CD4-positive, alpha-beta T cell (primary cell): ENCODE data around the gene NUP210L. TPM values are rescaled to one million over a fixed set of nuclear protein-coding genes. Genes with fewer than 3 reads are reported as not detected.
"Not testable (repeated sequence)": the region's sequence is repeated elsewhere in the genome, so short reads cannot be mapped to it uniquely, and the experiment has no call there.

ENCODE experiments used
- ATAC-seq: fragments of 200-7000 bp; cut with Tn5 transposase; one replicate; pipeline ENCODE4 v1.10.0; 2022; ENCODE audit warnings: mild to moderate bottlenecking; ENCODE audit not compliant: poor library complexity
- CTCF ChIA-PET: fragments of 350-600 bp; sonication (Branson Sonifier 250); formaldehyde crosslinking; loops from one replicate; lab custom pipeline; 2021; ENCODE audit warnings: antibody characterized with exemption, inconsistent platforms; lab: Charles Lee
- POLR2A ChIA-PET: fragments of 350-600 bp; sonication (Branson Sonifier 250); formaldehyde crosslinking; loops from one replicate; lab custom pipeline; 2021; ENCODE audit warnings: antibody characterized with exemption, inconsistent platforms; lab: Charles Lee
- DNase-seq, 14 experiments: peaks; one replicate each; pipeline ENCODE4 v3.0.0-alpha.2; 2013 to 2020; ENCODE audit warnings: mixed read lengths in 2 of 14
- H3K27ac ChIP-seq, 2 donors: one replicate each; pipeline versions ENCODE4 v1.5.1 to v1.7.0; 2013; ENCODE audit warnings: low read length in 2 of 2, low read depth in 1 of 2, mild to moderate bottlenecking in 1 of 2
- H3K27me3 ChIP-seq, 2 experiments: 1 replicate in 1 of 2; 2 replicates in 1 of 2; pipeline versions ENCODE4 v1.6.1 to v1.7.0; 2013; ENCODE audit warnings: low read length in 2 of 2, control low read depth in 1 of 2, mild to moderate bottlenecking in 1 of 2, moderate library complexity in 1 of 2; ENCODE audit not compliant: insufficient read depth in 2 of 2, control insufficient read depth in 1 of 2
- H3K36me3 ChIP-seq: one replicate; pipeline ENCODE4 v1.6.1; 2013; ENCODE audit warnings: low read length, control low read depth; ENCODE audit not compliant: insufficient read depth
- H3K4me1 ChIP-seq: one replicate; pipeline ENCODE4 v1.6.1; 2013; ENCODE audit warnings: low read length, control low read depth; ENCODE audit not compliant: insufficient read depth
- H3K4me3 ChIP-seq: one replicate; pipeline ENCODE4 v1.5.1; 2013; ENCODE audit warnings: mild to moderate bottlenecking, low read length, moderate library complexity
- H3K9me3 ChIP-seq, 2 experiments: 1 replicate in 1 of 2; 2 replicates in 1 of 2; pipeline versions ENCODE4 v1.6.1 to v1.7.0; 2013; ENCODE audit warnings: low read length in 2 of 2, mild to moderate bottlenecking in 2 of 2, control low read depth in 1 of 2, moderate library complexity in 1 of 2; ENCODE audit not compliant: control insufficient read depth in 1 of 2, insufficient read depth in 1 of 2
- H3K27ac Mint-ChIP-seq: one replicate; pipeline ENCODE4 v1.8.0; 2020; ENCODE audit warnings: mixed read lengths
- H3K27me3 Mint-ChIP-seq: one replicate; pipeline ENCODE4 v1.8.0; 2021; ENCODE audit warnings: mixed read lengths
- H3K36me3 Mint-ChIP-seq: one replicate; pipeline ENCODE4 v1.8.0; 2021; ENCODE audit warnings: low read depth, mixed read lengths
- H3K4me1 Mint-ChIP-seq: one replicate; pipeline ENCODE4 v1.8.0; 2021; ENCODE audit warnings: low read depth, mixed read lengths
- H3K4me3 Mint-ChIP-seq: one replicate; pipeline ENCODE4 v1.8.0; 2020; ENCODE audit warnings: mild to moderate bottlenecking, mixed read lengths
- H3K9me3 Mint-ChIP-seq: one replicate; pipeline ENCODE4 v1.8.0; 2020; ENCODE audit warnings: mixed read lengths
- intact Hi-C, 2 experiments: fragments of 100-400 bp; cut with DNase I in 1 of 2; cut with micrococcal nuclease in 1 of 2; formaldehyde crosslinking; loops; one replicate each; pipeline versions ENCODE4 v1.15.1 to v1.9.0; 2023 to 2025; cut with DNase I, micrococcal nuclease
- total RNA-seq, 174 experiments: library from RNA in 2 of 174; stranded (reverse) in 2 of 174; gene quantifications; one replicate each; pipeline ENCODE4 v1.2.3 and lab custom pipeline; 2021 to 2026
- TF ChIP-seq, protein P1 (sequence below): fragments of 200-600 bp; IDR thresholded peaks from one replicate; pipeline ENCODE4 v1.8.0; 2022; ENCODE audit warnings: antibody characterized with exemption, mild to moderate bottlenecking

The NUP210L gene
- total RNA-seq, 2 experiments from 2014 or later, result 0.03 to 0.08 TPM

DNA sequence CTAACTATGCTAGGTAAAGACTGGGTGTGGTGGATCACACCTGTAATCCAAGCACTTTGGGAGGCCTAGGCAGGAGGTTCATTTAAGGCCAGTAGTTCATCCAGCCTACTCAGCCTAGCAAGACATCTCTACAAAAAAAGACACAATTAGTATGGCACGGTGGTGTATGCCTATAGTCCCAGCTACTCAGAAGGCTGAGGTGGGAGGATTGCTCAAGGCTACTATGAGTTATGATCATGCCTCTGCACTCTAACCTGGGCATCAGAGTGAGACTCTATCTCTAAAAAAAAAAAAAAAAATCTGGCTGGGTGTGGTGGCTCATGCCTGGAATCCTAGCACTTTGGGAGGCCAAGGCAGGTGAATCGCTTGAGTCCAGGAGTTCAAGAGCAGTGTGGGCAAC is 21.6 kb downstream of the NUP210L start:
- Mint-ChIP-seq H3K27me3 (no peaks in the 10 kb centered on the region), H3K27ac (no peak overlapping the region), H3K9me3 (no peaks in the 10 kb centered on the region), H3K4me1 (no peaks in the 10 kb centered on the region), H3K4me3 (no peak overlapping the region), H3K36me3 (no peaks in the 10 kb centered on the region)
- DNase-seq (no peak), ATAC-seq (no peak)
- Histone ChIP-seq H3K4me3 (no peak overlapping the region), H3K4me1 (no peaks in the 10 kb centered on the region), H3K9me3 (no peaks in the 10 kb centered on the region), H3K36me3 (no peaks in the 10 kb centered on the region), H3K27me3 (no peaks in the 10 kb centered on the region), H3K27ac (no peak overlapping the region)
- intact Hi-C loops, result no loop called here
- CTCF ChIA-PET, result no interaction called here
- TF ChIP-seq, protein P1, sequence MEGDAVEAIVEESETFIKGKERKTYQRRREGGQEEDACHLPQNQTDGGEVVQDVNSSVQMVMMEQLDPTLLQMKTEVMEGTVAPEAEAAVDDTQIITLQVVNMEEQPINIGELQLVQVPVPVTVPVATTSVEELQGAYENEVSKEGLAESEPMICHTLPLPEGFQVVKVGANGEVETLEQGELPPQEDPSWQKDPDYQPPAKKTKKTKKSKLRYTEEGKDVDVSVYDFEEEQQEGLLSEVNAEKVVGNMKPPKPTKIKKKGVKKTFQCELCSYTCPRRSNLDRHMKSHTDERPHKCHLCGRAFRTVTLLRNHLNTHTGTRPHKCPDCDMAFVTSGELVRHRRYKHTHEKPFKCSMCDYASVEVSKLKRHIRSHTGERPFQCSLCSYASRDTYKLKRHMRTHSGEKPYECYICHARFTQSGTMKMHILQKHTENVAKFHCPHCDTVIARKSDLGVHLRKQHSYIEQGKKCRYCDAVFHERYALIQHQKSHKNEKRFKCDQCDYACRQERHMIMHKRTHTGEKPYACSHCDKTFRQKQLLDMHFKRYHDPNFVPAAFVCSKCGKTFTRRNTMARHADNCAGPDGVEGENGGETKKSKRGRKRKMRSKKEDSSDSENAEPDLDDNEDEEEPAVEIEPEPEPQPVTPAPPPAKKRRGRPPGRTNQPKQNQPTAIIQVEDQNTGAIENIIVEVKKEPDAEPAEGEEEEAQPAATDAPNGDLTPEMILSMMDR, result no peak
- POLR2A ChIA-PET, result no interaction called here

DNA sequence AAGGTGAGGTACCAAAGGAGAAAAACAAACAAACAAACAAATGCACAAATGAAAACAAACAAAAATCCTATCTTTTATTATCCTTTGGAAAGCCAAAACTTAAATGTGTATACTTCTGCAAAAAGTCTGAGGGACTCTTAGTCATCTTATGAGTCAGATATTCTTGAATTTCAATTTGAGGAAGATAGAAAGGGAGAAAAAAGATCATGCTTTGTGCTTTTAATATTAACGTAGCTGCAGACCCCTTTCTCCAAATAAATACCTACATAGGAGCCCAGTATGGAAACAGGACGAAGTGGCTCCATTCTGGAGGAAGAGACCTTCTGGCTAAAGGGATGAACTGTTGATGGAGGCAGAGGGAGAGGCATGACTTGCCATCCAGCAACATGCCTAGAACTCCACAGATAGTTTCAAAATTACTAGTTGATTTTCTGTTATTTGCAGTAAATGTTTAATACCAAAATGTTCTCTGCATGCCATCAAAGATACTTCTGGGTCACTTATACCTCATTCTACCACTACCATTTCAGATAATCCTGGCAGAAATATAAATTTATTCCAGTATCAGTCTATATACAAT is 25.4 kb downstream of the NUP210L start:
- POLR2A ChIA-PET, result no interaction called here

DNA sequence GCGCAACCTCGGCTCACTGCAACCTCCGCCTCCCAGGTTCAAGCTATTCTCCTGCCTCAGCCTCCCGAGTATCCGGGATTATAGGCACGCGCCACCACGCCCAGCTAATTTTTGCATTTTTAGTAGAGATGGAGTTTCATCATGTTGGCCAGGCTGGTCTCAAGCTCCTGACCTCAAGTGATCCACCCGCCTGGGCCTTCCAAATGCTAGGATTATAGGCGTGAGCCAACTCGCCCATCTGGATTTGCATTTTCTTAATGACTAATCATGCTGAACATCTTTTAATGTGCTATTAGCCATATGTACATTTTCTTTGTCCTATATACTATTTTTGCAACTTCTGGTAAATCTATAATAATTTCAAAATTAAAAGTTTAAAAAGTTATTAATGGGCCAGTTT is 31.7 kb downstream of the NUP210L start:
- CTCF ChIA-PET, result not testable (repeated sequence)

More for the DNA sequence above, 25.4 kb downstream of the NUP210L start:
- no peak overlapping the region for H3K4me3 ChIP-seq
- Mint-ChIP-seq H3K4me1 (no peaks in the 10 kb centered on the region), H3K9me3 (no peaks in the 10 kb centered on the region), H3K36me3 (no peaks in the 10 kb centered on the region), H3K27ac (no peak overlapping the region), H3K4me3 (no peak overlapping the region), H3K27me3 (no peaks in the 10 kb centered on the region)
- no peaks in the 10 kb centered on the region for H3K36me3 ChIP-seq
- H3K27ac ChIP-seq, result no peak overlapping the region
- H3K4me1 ChIP-seq, result no peaks in the 10 kb centered on the region
- intact Hi-C loops, result no loop called here
- TF ChIP-seq, protein P1, result no peak
- CTCF ChIA-PET, result interaction anchor here (0.5 kb wide), 1 partner anchor 16 kb away, joined by 3 read pairs; no protein-coding TSS in a partner anchor
- no peaks in the 10 kb centered on the region for H3K9me3 ChIP-seq
- ATAC-seq, result no peak
- H3K27me3 ChIP-seq, result no peaks in the 10 kb centered on the region
- DNase-seq, result no peak

DNA sequence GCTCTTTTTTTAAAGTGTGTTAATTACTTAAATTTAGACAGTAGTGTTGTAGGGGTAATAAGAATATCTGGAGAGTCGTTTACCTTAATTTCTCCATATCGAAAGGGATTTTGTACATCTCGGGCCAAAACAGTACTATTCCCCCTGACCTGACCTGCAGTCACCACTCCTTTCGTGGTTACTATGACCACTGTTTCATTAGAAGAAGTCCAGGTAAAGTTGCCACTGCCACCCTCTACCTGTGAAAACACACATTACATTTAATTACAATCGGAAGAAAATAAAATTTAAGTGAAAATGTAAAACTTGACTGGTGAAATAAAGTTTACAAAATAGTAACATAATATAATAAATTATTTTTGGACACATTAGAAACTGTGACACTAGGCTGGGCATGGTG is 37.2 kb downstream of the NUP210L start:
- Histone ChIP-seq H3K36me3 (no peaks in the 10 kb centered on the region), H3K9me3 (no peaks in the 10 kb centered on the region), H3K4me3 (no peak overlapping the region), H3K4me1 (peaks cover 6% of the 10 kb centered on the region), H3K27ac (no peak overlapping the region), H3K27me3 (no peaks in the 10 kb centered on the region)
- no peak overlapping the region for H3K4me3 Mint-ChIP-seq
- no peak overlapping the region for H3K27ac Mint-ChIP-seq
- ChIA-PET POLR2A (no interaction called here), CTCF (no interaction called here)
- ATAC-seq (no peak), DNase-seq (no peak)
- no peaks in the 10 kb centered on the region for H3K36me3 Mint-ChIP-seq
- H3K4me1 Mint-ChIP-seq, result peaks cover 10% of the 10 kb centered on the region
- intact Hi-C loops, result no loop called here
- H3K27me3 Mint-ChIP-seq, result no peaks in the 10 kb centered on the region
- H3K9me3 Mint-ChIP-seq, result no peaks in the 10 kb centered on the region
- TF ChIP-seq, protein P1, result no peak

More for the DNA sequence above, 31.7 kb downstream of the NUP210L start:
- H3K9me3 Mint-ChIP-seq, ATAC-seq, H3K27me3 ChIP-seq, H3K9me3 ChIP-seq, intact Hi-C loops, H3K36me3 ChIP-seq, H3K4me1 Mint-ChIP-seq, H3K4me1 ChIP-seq, H3K27ac ChIP-seq, H3K27ac Mint-ChIP-seq, H3K36me3 Mint-ChIP-seq, DNase-seq, POLR2A ChIA-PET, H3K27me3 Mint-ChIP-seq, H3K4me3 ChIP-seq, H3K4me3 Mint-ChIP-seq: not testable (repeated sequence)
